Heart left ventricle (tissue), 16 donors: ENCODE data around the gene PCDH15. TPM values are rescaled to one million over a fixed set of nuclear protein-coding genes. Genes with fewer than 3 reads are reported as not detected.

ENCODE experiments used
- ATAC-seq, 4 donors: fragments of 200-7000 bp; cut with Tn5 transposase; one replicate each; pipeline ENCODE4 v1.9.1; 2020 to 2022; ENCODE audit warnings: moderate library complexity in 4 of 4, mild to moderate bottlenecking in 3 of 4, moderate number of reproducible peaks in 1 of 4
- DNase-seq, 5 donors: peaks; one replicate each; pipeline ENCODE4 v3.0.0-alpha.2; 2020
- H3K27ac ChIP-seq, 12 donors: fragments of 200-600 bp; sonication (generic) in 4 of 12; one replicate each; pipeline versions ENCODE4 v1.5.0 to v1.8.0; 2016 to 2022; ENCODE audit warnings: mild to moderate bottlenecking in 2 of 12
- H3K27me3 ChIP-seq, 9 donors: fragments of 200-600 bp; sonication (generic) in 2 of 9; one replicate each; pipeline versions ENCODE4 v1.5.1 to v1.8.0; 2016 to 2022; ENCODE audit warnings: mild to moderate bottlenecking in 3 of 9
- H3K36me3 ChIP-seq, 9 donors: fragments of 200-600 bp; sonication (generic) in 2 of 9; one replicate each; pipeline versions ENCODE4 v1.5.0 to v1.8.0; 2018 to 2022; ENCODE audit warnings: mild to moderate bottlenecking in 2 of 9
- H3K4me1 ChIP-seq, 12 donors: fragments of 200-600 bp; sonication (generic) in 4 of 12; one replicate each; pipeline versions ENCODE4 v1.5.0 to v1.8.0; 2016 to 2022; ENCODE audit warnings: mild to moderate bottlenecking in 3 of 12
- H3K4me3 ChIP-seq, 12 donors: fragments of 200-600 bp; sonication (generic) in 4 of 12; one replicate each; pipeline versions ENCODE4 v1.5.0 to v1.8.0; 2017 to 2022; ENCODE audit warnings: mild to moderate bottlenecking in 9 of 12, moderate library complexity in 4 of 12
- H3K9me3 ChIP-seq, 12 donors: fragments of 200-600 bp; sonication (generic) in 4 of 12; one replicate each; pipeline versions ENCODE4 v1.5.0 to v1.8.0; 2016 to 2022; ENCODE audit warnings: mild to moderate bottlenecking in 1 of 12
- POLR2A ChIP-seq, 2 donors: fragments of 450-650 bp; IDR thresholded peaks; one replicate each; pipeline ENCODE4 v1.6.1; 2017; ENCODE audit warnings: antibody characterized with exemption in 2 of 2, mild to moderate bottlenecking in 2 of 2, moderate library complexity in 2 of 2
- WGBS, 4 donors: extraction: QIAGEN DNeasy Blood & Tissue Kit in 2 of 4; methylation state at CpG; one replicate each; pipeline versions ENCODE4 v1.1.5 to v1.1.7; 2013 to 2018; 5-methylcytosine and 5-hydroxymethylcytosine counted together
- intact Hi-C, 10 donors: fragments of 100-400 bp; cut with DNase I; formaldehyde crosslinking; loops; one replicate each; pipeline versions ENCODE4 v1.11.1 to v1.14.2; 2022
- polyA plus RNA-seq, 2 donors: library from polyadenylated mRNA; stranded (reverse); fragments of 200-250 nt; gene quantifications; one replicate each; pipeline ENCODE4 v1.2.3, GENCODE V29; 2013
- total RNA-seq, 9 donors: library from RNA; depleted of rRNA in 2 of 9; stranded (reverse); fragments of >200 nt in 2 of 9; fragmentation: NEBNext Ultra II Directional in 3 of 9; extraction: Animal tissue kit (Norgen Biotek cat#: 25700) in 3 of 9; gene quantifications; one replicate each; pipeline versions ENCODE4 v1.1.0 to v1.2.4, GENCODE V29; 2016 to 2023
- TF ChIP-seq, protein P1 (sequence below), 12 donors: fragments of 200-600 bp; sonication (generic) in 4 of 12; IDR thresholded peaks; one replicate each; pipeline versions ENCODE4 v1.5.0 to v1.8.0; 2018 to 2022; ENCODE audit warnings: antibody characterized with exemption in 12 of 12, mild to moderate bottlenecking in 5 of 12
- donor health status: ischemic (EF 13 %, LVEDD 7.1; RV severe dilation, severe dysfunction).
- donor health status: healthy with polysubstance abuse.
- donor health status: DM: no; HTN: yes; CAD: no.
- donor health status: DM: no; HTN: no; CAD: no.
- donor health status: ischemic (EF 25% LVEDD 6.9; RV normal size, moderate dysfunction).
- donor health status: ischemic (EF 25% LVEDD 5.7; RV mildly dilated, moderate dysfunction).
- donor health status: healthy.
- donor health status: DM: yes; HTN: yes; CAD: no.
- donor health status: ischemic (EF 35%, LVEDD 5.7; RV mildly dilated, moderate dysfunction).
- donor health status: nonischemic (EF 11% LVEDD 7.7; RV severe dilation, severe dysfunction).
- donor health status: DM: yes; HTN: yes; CAD: no.
- donor health status: PGD.
- donor health status: ischemic (EF 29% LVEDD 5.4; RV normal size, mild dysfunction).
- donor health status: nonischemic (EF 23%, LVEDD 6.1; RV moderate dilation, normal function).

PCDH15 gene
- total and polyA plus RNA-seq, 11 donors, result 0.04 to 0.93 (median 0.13) TPM; not detected in 3

DNA sequence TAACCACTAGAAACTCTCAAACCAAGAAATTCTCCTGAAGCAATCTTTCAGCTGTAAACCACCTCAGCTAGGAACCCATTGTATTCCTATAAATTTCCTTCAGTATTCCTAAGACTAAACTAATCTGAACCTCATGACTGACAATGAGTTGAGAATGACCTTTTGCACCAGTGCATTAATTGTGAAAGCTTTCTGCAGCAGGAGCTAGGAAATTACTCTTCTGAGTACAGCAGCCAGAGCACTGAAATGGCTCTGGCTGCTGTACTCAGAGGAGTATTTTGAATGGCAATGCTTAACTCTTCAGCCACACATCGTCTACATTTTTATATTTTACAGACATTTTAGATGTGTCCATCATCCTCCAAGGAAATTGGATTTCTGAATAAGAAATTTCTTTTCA lies 109.7 kb downstream of the PCDH15 start:
- 63 to 75% (median 71%) methylated on average over 1 of the region's 1 CpG for WGBS, 4 donors
- H3K4me1 ChIP-seq, result no peaks in the 10 kb centered on the region
- H3K4me3 ChIP-seq, result no peak overlapping the region
- intact Hi-C loops, result no loop called here
- no peak overlapping the region for H3K27ac ChIP-seq
- H3K27me3 ChIP-seq, result no peaks in the 10 kb centered on the region
- H3K9me3 ChIP-seq, result peaks cover 0 to under 1% (median 0%) of the 10 kb centered on the region in 12 donors
- no peaks in the 10 kb centered on the region for H3K36me3 ChIP-seq
- no peak for DNase-seq
- no peak for ATAC-seq
- no peak for TF ChIP-seq POLR2A (IDR thresholded peaks at IDR 0.05)
- TF ChIP-seq, protein P1, sequence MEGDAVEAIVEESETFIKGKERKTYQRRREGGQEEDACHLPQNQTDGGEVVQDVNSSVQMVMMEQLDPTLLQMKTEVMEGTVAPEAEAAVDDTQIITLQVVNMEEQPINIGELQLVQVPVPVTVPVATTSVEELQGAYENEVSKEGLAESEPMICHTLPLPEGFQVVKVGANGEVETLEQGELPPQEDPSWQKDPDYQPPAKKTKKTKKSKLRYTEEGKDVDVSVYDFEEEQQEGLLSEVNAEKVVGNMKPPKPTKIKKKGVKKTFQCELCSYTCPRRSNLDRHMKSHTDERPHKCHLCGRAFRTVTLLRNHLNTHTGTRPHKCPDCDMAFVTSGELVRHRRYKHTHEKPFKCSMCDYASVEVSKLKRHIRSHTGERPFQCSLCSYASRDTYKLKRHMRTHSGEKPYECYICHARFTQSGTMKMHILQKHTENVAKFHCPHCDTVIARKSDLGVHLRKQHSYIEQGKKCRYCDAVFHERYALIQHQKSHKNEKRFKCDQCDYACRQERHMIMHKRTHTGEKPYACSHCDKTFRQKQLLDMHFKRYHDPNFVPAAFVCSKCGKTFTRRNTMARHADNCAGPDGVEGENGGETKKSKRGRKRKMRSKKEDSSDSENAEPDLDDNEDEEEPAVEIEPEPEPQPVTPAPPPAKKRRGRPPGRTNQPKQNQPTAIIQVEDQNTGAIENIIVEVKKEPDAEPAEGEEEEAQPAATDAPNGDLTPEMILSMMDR (IDR thresholded peaks at IDR 0.05), result no peak

DNA sequence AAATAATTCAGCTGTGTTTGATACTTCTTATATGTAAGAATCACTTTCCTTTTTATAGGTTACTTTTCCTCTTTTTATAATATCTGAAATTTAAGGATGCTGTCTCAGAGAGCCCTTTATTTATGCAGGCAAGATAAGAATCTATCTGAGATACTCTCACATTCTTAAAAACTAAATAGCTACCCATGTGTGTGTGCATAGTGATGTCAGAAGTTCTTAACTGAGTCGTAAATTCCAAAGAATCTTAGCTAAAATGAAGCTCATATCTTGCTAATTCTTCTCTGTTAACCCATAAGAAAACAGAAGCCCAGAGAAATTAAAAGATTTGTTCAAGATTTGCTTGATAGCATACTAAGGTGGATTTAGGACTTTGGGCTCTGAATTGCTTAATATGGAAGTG lies 118.5 kb downstream of the PCDH15 start:
- DNase-seq (no peak), ATAC-seq (no peak)
- Histone ChIP-seq H3K9me3 (peaks cover 0 to 3% (median 0%) of the 10 kb centered on the region in 12 donors), H3K27me3 (no peaks in the 10 kb centered on the region), H3K36me3 (no peaks in the 10 kb centered on the region), H3K4me1 (no peaks in the 10 kb centered on the region), H3K27ac (no peak overlapping the region), H3K4me3 (no peak overlapping the region)
- TF ChIP-seq, protein P1 (IDR thresholded peaks at IDR 0.05), result no peak
- no peak for TF ChIP-seq POLR2A (IDR thresholded peaks at IDR 0.05)
- intact Hi-C loops, result no loop called here
- 46 to 59% (median 55%) methylated on average over 1 of the region's 1 CpG for WGBS, 4 donors

DNA sequence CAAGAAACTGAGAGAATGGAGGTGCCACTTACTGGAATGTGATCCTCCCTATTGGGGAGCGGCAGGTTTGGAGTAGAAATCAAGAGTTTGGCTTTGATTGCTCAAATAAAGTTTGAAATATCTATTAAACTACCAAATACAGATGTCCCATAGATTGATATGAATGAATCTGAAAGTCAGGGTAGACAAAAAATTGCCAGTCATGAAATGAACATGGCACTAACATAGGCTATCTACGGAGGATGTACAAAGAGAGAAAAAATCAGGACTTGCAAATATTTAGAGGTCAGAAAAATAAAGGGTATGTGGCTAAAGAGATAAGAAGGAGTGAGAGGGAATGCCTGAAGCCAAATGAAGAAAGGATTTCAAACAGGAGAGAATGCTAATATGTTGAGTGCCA lies 119.9 kb downstream of the PCDH15 start:
- H3K9me3 ChIP-seq, result peaks cover 0 to under 1% (median 0%) of the 10 kb centered on the region in 12 donors
- no peak for ATAC-seq
- intact Hi-C loops, result no loop called here
- no peak overlapping the region for H3K27ac ChIP-seq
- H3K4me1 ChIP-seq, result no peaks in the 10 kb centered on the region
- no peak overlapping the region for H3K4me3 ChIP-seq
- H3K27me3 ChIP-seq, result no peaks in the 10 kb centered on the region
- no peaks in the 10 kb centered on the region for H3K36me3 ChIP-seq
- TF ChIP-seq, protein P1 (IDR thresholded peaks at IDR 0.05), result no peak
- TF ChIP-seq POLR2A (IDR thresholded peaks at IDR 0.05), result no peak
- 70 to 81% (median 74%) methylated on average over 2 of the region's 2 CpGs for WGBS, 4 donors
- no peak for DNase-seq

DNA sequence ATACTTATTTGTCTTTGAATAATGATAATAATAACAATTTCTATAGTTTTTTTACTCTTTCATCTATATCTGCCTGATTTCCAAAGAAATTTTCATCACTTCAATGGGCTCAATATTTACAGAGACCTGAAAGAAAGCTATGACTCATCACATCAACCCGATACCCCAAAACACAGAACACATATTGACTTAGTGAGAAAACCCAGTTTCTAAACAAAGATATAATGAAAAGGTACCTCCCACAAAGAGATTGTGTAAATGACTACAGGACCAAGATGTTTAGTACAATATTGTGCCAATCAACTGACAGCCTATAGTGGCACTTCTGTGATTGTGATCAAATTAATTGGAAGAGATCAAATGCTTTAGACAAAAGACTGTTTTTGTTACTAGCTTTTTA lies 133.9 kb downstream of the PCDH15 start:
- Histone ChIP-seq H3K4me1 (no peaks in the 10 kb centered on the region), H3K27ac (no peak overlapping the region), H3K27me3 (no peaks in the 10 kb centered on the region), H3K36me3 (no peaks in the 10 kb centered on the region), H3K4me3 (no peak overlapping the region), H3K9me3 (no peaks in the 10 kb centered on the region)
- DNase-seq (no peak), ATAC-seq (no peak)
- 79 to 90% (median 86%) methylated on average over 1 of the region's 1 CpG for WGBS, 4 donors
- intact Hi-C loops, result no loop called here
- TF ChIP-seq POLR2A (IDR thresholded peaks at IDR 0.05), result no peak
- TF ChIP-seq, protein P1 (IDR thresholded peaks at IDR 0.05), result no peak
